Retinal pigment epithelial cell (primary cell): Measurements from ENCODE around the gene MYOZ3.
A peak's percentile ranks its signal among the peaks of the same experiment; 100 is the strongest.

ENCODE experiments used
- DNase-seq: peaks from one replicate; pipeline ENCODE4 v3.0.0-alpha.2; 2010; ENCODE audit warnings: low read depth
- H3K4me3 ChIP-seq: 2 replicates; pipeline ENCODE4 v1.5.1; 2011; ENCODE audit warnings: mild to moderate bottlenecking, low read length, control low read depth, moderate library complexity
- CTCF ChIP-seq: conservative IDR thresholded peaks from 2 replicates; pipeline ENCODE4 v1.5.1; 2011; ENCODE audit warnings: low read depth, low read length, control low read depth, inconsistent platforms

MYOZ3 gene

GRCh38 chr5:150639377-150639692, 21.7 kb upstream of the MYOZ3 start:
- no peak for TF ChIP-seq CTCF
- H3K4me3 ChIP-seq = no peak overlapping the region
- DNase-seq = no peak

- DNase-seq = no peak
- H3K4me3 ChIP-seq = peak overlapping the region; percentile 65
- no peak for TF ChIP-seq CTCF
These were observed 21.3 kb upstream of the MYOZ3 start for GRCh38 chr5:150639751-150640150.

GRCh38 chr5:150640311-150641005, 20.6 kb upstream of the MYOZ3 start, which contains the start of gene SYNPO:
Gene SYNPO (plus strand): TSS chr5:150640660. CDS start chr5:150648276, 7,616 bp downstream.
- DNase-seq = peak; percentile 73
- H3K4me3 ChIP-seq = peak within 1 kb of the TSS; percentile 65
- no peak for TF ChIP-seq CTCF

- no peak for DNase-seq
- H3K4me3 ChIP-seq = peak overlapping the region; percentile 65
- TF ChIP-seq CTCF = no peak
These were observed 20.0 kb upstream of the MYOZ3 start for GRCh38 chr5:150641006-150641570.

- DNase-seq = no peak
- TF ChIP-seq CTCF = no peak
- peak overlapping the region; percentile 65 for H3K4me3 ChIP-seq
These were observed 19.1 kb upstream of the MYOZ3 start for GRCh38 chr5:150641824-150642566.

GRCh38 chr5:150642567-150642927, 18.5 kb upstream of the MYOZ3 start:
- peak; percentile 90 for DNase-seq

More at GRCh38 chr5:150642567-150642927, 18.5 kb upstream of the MYOZ3 start:
- no peak for TF ChIP-seq CTCF
- H3K4me3 ChIP-seq = peak overlapping the region; percentile 65
